Measurements from ENCODE around the gene EPS8L3. TPM values are rescaled to one million over a fixed set of nuclear protein-coding genes. Genes with fewer than 3 reads are reported as not detected.
A peak's percentile ranks its signal among the peaks of the same experiment; 100 is the strongest.

The EPS8L3 gene
- total and polyA plus RNA-seq, 12 donors = 0.08 to 0.32 TPM; not detected in 10

DNA sequence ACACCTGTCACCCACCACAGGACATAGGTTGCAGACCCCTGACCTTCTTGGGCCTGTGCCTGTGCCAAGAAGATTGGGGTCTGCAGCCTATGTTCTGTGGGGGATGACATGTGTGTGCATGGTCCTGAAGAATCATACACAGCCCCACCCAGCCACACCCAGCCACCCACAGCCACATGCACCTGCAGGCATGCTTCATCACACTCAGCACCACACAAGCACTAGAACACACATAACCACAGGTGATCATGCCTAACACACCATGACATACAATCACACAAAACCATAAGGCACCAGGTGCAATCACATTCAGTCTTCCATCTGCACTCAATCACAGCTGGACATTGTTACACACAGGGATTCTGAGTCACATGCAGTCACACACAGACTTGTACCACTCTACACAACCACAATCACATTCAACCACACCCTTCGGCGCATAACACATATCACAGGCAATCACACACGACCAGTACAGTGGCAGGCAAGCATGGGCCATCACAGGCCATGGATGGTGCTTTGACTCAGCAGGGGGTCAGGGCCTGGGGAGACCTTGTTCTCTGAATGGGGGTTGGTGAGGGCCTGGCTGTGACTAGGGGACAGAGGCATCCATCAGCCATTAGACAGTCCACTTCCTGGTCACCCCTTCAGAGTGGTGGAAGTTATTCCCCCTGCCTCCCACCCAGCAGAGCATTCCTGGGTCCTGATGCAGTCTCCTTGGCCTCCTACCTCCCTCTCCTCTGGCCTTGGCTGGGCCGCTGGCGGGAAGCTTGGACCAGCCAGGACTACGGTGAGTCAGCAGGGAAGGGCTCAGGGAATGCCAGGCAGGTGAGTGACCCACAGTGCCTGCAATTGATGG is 44.3 kb upstream of the EPS8L3 start:
- intact Hi-C loops (cut with DNase I) = no loop called here
- Histone ChIP-seq H3K27me3 (no peaks in the 10 kb centered on the region), H3K36me3 (replicated peaks in 1 of 2) (no peaks in the 10 kb centered on the region), H3K27ac (no peak overlapping the region), H3K9me3 (replicated peaks in 1 of 3) (no peaks in the 10 kb centered on the region), H3K4me3 (no peak overlapping the region), H3K4me1 (replicated peaks in 1 of 2) (no peaks in the 10 kb centered on the region)
- 52 to 76% (median 69%) methylated on average over 4 to 6 of the region's 6 CpGs for WGBS, 4 donors
- peak in 1 of 7 donors; percentile 17 for DNase-seq
- TF ChIP-seq POLR2A (IDR thresholded peaks at IDR 0.05) (no peak), CTCF (IDR thresholded peaks at IDR 0.05) (no peak)

- no peaks in the 10 kb centered on the region for H3K36me3 ChIP-seq (replicated peaks in 1 of 2)
- 87 to 98% (median 94%) methylated on average over 8 to 9 of the region's 9 CpGs for WGBS, 4 donors
- no peaks in the 10 kb centered on the region for H3K27me3 ChIP-seq
- DNase-seq = no peak
- TF ChIP-seq POLR2A (IDR thresholded peaks at IDR 0.05) = no peak
- TF ChIP-seq CTCF (IDR thresholded peaks at IDR 0.05) = no peak
- intact Hi-C loops (cut with DNase I) = no loop called here
- no peaks in the 10 kb centered on the region for H3K9me3 ChIP-seq (replicated peaks in 1 of 3)
- H3K4me3 ChIP-seq = no peak overlapping the region
- no peaks in the 10 kb centered on the region for H3K4me1 ChIP-seq (replicated peaks in 1 of 2)
- H3K27ac ChIP-seq = no peak overlapping the region
Observed at GRCh38 chr1:109807402-109807801, 43.7 kb upstream of the EPS8L3 start.

DNA sequence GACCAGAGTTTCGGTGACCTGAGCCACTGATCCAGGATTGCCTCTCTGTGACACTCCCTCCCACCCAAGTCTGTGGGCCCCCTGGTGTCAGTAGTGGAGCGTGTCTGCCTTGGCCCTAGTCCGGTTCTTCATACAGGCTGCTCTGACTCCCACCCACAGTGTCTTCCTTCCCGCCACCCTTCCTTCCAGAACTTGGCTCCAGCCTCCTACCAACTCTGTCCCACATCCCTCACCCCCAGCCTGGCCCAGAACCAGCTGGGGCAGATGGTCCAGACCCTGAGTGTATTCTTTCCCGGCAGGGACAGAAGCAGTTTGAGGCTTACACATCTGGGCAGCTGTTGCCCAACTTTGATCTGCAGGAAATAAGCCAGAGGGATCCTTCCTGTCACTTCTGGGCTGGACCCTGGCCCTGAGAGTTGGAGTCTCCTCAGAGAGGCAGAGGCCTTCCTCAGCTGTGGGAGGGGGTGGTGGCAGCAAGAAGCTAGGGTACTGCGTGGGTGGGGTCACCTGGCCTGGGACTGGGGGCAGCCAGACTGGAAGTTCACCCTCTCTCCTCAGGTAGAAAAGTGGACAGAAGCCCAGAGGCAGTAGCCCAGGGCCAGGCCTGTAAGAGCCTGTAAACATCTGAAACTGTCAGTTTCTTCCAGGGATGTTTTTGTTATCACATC is 43.1 kb upstream of the EPS8L3 start:
- Histone ChIP-seq H3K4me3 (no peak overlapping the region), H3K27ac (no peak overlapping the region), H3K9me3 (replicated peaks in 1 of 3) (no peaks in the 10 kb centered on the region), H3K4me1 (replicated peaks in 1 of 2) (no peaks in the 10 kb centered on the region), H3K36me3 (replicated peaks in 1 of 2) (no peaks in the 10 kb centered on the region), H3K27me3 (no peaks in the 10 kb centered on the region)
- peak in 1 of 7 donors; percentile 27 for DNase-seq
- TF ChIP-seq POLR2A (IDR thresholded peaks at IDR 0.05) = no peak
- 71 to 84% (median 78%) methylated on average over 5 to 6 of the region's 6 CpGs for WGBS, 4 donors
- intact Hi-C loops (cut with DNase I) = no loop called here

DNA sequence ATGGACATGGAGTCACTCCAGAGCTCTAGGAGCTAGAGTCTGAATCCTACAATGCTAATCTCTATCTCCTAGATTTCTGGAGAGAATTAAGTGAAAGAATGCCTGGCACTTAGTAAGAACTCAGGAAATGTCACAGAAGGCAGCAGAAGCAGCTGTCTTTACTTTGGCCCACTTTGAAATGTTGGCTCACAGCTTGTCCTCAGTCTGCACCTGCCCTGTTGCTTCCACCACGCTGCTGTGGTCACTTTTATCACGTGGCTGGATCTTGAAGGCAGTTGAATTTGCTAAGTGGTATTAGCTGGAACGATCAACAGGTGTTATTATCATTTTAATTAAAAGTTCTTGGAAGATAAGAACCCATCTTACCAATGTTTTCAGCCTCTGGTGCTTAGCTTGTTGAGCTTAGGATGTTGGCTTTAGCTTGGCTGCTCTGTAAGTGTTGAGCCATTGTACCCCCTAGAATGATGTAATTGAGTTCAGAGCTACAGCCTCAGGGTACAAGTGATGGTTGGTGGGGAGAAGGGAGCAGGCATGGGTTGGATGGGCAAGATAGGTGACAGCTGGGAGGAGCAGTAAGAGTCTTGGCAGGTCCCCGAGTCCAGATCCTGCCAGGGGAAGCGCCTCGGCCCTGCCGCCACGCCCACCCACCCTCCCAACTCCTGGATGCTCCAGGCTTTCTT is 41.9 kb upstream of the EPS8L3 start:
- Histone ChIP-seq H3K27me3 (no peaks in the 10 kb centered on the region), H3K4me3 (no peak overlapping the region), H3K36me3 (replicated peaks in 1 of 2) (no peaks in the 10 kb centered on the region), H3K4me1 (replicated peaks in 1 of 2) (no peaks in the 10 kb centered on the region), H3K9me3 (replicated peaks in 1 of 3) (no peaks in the 10 kb centered on the region), H3K27ac (no peak overlapping the region)
- TF ChIP-seq POLR2A (IDR thresholded peaks at IDR 0.05) = no peak
- intact Hi-C loops (cut with DNase I) = no loop called here
- peak in 2 of 7 donors; percentile 2 to 34 for DNase-seq
- WGBS, 4 donors = 73 to 89% (median 83%) methylated on average over 7 to 8 of the region's 8 CpGs

- H3K36me3 ChIP-seq (replicated peaks in 1 of 2) = no peaks in the 10 kb centered on the region
- no peaks in the 10 kb centered on the region for H3K27me3 ChIP-seq
- no peak overlapping the region for H3K27ac ChIP-seq
- intact Hi-C loops (cut with DNase I) = no loop called here
- peak in 1 of 7 donors; percentile 7 for DNase-seq
- H3K9me3 ChIP-seq (replicated peaks in 1 of 3) = no peaks in the 10 kb centered on the region
- no peak for TF ChIP-seq CTCF (IDR thresholded peaks at IDR 0.05)
- no peak for TF ChIP-seq POLR2A (IDR thresholded peaks at IDR 0.05)
- no peaks in the 10 kb centered on the region for H3K4me1 ChIP-seq (replicated peaks in 1 of 2)
- WGBS, 4 donors = 76 to 93% (median 87%) methylated on average over 4 of the region's 4 CpGs
- H3K4me3 ChIP-seq = no peak overlapping the region
Observed at GRCh38 chr1:109804660-109805059, 40.9 kb upstream of the EPS8L3 start.
